HG03460 (cell line): ENCODE data around the gene KRCC1.
"Not testable (repeated sequence)": the region's sequence is repeated elsewhere in the genome, so short reads cannot be mapped to it uniquely, and the experiment has no call there.

Experiments used
- ATAC-seq: cut with Tn5 transposase; IDR thresholded peaks from one replicate; pipeline ENCODE4 v1.9.1; 2021; ENCODE audit not compliant: unreplicated experiment

The KRCC1 gene

DNA sequence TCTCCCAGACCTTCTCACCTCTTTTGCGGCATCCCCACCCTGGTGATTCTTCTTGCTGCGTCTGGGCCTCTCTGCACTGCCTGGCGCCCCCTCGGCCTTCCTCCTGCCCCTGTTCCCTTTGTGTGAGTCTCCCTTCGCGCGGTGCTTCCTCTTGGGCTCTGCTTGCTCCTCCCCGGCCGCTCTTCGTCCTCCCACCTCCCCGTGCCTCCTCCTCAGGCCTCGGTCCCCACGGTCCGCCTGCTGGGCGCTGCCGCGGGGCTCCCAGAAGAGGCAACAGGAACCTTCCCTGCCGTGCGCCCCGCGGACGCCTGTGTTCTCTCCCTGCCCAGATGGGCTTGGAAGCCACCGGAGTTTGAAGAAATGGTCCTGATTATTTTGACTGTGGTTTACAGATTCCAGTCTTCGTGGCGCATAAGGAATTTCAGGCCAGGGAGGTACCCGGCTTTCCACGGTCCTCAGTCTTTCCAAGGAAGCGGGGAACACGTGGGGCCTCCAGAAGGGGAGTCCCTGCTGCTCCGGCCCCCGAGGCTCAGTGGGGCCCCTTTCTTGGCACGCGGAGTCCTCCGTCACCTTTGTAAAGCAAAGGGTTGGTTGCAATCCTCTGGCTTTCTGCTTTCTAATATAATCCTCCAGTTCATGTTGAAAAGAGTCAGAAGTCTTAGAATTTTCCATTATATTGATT, 52.4 kb downstream of the KRCC1 start:
- ATAC-seq = no peak

DNA sequence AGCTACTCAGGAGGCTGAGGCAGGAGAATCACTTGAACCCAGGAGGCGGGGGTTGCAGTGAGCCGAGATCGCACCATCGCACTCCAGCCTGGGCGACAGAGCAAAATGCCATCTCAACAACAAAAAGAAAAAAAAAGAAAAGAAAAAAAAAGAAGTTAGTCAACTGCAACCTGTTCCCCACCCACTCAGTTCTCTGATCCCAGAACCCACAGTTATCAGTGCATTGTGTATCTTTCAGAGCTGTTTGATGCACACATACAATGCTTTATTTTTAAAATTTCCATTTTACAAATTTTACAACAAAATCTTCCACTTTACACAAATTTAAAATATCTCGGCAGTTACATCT, 53.2 kb downstream of the KRCC1 start:
- no peak for ATAC-seq

DNA sequence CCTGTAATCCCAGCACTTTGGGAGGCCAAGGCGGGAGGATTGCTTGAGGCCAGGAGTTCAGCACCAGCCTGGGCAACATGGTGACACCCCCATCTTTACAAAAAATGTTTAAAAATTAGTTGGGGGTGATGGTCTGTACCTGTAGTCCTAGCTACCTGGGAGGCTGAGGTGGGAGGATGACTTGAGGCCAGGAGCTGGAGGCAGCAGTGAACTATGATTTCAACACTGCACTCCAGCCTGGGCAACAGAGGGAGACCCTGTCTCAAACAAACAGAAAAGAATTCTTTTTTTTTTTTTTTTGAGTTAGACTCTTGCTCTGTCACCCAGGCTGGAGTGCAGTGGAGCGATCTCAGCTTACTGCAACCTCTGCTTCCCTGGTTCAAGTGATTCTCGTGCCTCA, 55.1 kb downstream of the KRCC1 start:
- ATAC-seq = not testable (repeated sequence)

DNA sequence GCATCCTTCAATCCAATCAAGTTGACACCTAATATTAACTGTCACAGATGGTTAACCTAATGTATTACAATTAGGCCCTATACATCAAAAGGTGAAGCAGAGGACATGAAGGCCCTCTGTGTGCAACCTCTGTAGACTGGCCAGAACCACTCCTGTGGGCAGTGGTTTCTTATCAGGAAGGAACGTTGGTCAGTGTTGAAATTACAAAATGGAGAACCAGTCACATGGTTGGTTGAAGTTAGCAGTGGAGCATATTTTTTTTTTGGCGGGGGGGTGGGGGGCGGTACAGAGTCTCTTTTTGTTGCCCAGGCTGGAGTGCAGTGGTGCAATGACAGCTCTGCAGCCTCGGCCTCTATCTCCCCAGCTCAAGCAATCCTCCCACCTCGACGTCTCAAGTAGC, 59.0 kb downstream of the KRCC1 start:
- no peak for ATAC-seq

DNA sequence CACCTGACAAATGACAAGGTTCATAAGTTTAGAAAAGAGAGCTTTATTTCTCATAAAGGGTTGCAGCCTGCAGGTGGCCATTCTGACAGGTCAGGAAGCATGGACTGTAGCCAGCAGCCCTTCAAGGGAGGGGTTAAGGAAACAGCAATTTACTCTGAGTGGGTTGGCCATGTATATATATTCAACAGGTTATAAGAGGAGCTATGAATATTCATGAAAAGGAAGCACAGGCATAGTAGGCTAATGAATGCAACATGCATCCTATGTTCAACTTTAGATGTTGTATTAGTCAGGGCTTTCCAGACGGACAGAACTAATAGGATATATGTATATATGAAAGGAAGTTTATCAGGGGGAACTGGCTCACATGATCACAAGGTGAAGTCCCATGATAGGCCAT, 59.8 kb downstream of the KRCC1 start:
- ATAC-seq = no peak

DNA sequence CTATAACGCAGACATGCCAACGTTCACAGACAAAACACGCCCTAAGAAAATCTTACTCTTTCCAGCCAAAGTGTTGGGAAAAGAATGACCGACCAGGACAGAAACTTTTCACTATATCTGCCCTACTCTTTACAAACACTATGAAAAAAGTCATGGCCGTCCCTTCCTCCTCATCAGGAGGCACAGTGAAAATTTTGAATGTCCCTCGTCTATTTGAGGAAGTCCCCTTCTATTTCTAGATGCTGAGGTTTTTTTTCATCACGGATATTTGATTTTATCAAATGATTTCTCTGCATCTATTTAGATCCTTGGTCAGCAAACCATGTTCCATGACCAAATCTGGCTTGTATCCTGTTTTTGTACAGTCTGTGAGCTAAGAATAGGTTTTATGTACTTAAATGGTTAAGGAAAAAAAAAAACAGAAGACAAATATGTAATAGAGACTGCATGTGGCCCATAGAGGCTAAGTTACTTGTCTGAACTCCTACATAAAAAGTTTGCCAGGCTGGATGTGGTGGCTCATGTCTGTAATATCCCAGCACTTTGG, 61.2 kb downstream of the KRCC1 start:
- ATAC-seq = not testable (repeated sequence)

DNA sequence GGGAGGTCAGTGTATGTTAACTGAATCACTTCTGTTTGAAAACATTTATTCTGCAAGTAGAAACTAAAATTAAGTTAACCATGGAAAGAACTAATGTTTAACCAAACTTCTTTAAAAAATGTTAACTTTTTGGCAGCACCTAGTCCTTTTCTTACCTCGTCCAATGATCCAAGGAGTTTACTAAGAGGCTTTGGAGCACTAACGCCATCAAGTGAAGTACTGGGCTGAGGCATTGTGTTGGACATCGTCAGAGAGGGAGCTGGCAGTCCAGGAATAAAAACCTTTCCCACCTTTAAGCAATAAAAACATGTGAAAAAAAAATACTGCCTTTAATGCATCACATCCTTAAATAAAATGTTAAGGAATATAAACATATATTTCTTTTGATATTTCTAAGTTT, 63.0 kb downstream of the KRCC1 start:
- ATAC-seq = not testable (repeated sequence)

DNA sequence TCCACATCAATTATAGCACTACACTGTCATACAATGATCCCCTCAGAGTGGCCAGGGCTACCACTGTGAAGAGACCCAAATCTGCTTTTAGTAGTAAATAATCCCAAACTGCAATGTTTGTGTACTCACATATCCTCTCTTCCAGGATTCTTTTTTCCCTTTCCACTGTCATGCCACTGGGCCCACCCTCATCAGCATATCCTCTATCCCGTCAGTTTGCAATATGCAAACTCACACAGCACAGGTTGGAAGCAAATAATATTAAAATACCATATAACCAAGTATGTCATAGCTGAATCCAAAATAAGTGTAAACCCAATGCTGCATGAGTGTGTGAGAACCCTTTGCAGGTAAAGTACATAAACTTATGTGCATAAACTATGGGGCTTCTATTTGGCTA, 68.1 kb downstream of the KRCC1 start:
- not testable (repeated sequence) for ATAC-seq

DNA sequence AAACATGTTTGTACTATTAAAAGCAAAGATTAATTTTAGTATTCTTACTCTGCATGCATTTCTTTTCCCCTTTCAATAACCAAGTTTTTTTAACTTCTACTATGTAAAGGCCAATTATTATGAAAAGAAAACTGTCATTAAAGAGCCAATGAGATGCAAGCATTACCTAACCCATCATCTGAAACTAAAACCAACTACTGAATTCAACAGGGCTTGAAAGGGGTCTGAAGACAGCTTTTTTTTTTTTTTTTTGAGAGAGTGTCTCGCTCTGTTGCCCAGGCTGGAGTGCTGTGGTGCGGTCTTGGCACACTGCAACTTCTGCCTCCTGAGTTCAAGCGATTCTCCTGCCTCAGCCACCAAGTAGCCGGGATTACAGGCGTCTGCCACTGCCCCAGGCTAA, 69.7 kb downstream of the KRCC1 start:
- not testable (repeated sequence) for ATAC-seq

DNA sequence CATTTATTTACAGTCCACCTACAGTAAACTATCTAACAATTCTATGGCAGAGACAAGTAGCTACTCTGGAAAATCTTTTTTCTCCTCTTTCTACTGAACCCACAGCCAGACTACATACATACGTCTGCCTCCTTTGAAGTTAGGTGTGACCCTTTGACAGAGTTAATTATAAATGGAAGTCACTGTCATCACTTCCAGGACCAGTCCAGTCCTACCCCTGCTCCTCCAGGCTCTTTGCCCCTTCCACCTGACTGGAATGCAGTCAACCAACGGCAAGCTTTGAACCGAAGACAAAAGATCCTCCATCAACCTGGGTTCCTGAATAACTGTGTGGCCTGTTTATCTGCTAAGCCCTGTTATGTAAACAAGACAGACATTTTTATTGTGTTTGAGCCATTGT, 74.4 kb downstream of the KRCC1 start:
- ATAC-seq = not testable (repeated sequence)
